Measurements from ENCODE around the gene SRPK1. TPM values are rescaled to one million over a fixed set of nuclear protein-coding genes. Genes with fewer than 3 reads are reported as not detected.

SRPK1 gene
- total RNA-seq, 2 donors from 2014 or later: 13.8 to 51.6 TPM

DNA sequence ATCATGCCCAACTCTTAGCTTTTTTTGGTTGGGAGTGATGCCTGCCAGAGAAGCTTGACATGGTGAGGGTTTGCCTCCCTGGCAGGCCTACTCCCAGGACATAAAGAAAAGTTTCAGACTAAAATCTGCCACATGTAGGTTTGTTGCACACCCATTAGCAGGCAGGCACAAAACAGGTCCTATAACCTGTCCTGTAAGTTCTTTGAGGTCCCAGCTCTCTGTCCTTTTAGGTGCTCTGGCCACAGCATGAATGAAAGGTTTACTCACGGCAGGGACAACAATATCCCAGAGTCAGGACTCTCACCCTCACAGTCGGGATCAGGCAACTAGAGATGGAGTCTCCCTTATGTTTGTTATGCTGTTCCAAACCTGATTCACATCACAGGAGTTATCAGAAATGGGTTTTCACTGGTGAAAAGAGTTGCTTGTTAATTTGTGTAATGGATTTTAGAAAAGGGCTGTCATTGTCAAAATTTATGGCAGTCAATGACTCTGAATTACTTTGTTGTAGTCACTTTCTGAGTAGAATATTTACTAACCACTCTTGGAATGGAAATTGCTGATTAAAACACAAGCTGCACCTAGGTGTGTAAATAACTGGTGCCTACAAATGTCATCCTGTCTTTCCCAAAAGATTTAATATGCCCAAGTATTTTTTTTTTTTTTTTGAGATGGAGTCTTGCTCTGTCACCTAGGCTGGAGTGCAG is 5.8 kb upstream of the SRPK1 start:
- no peak overlapping the region for H3K27ac ChIP-seq
- H3K4me3 ChIP-seq: no peak overlapping the region
- ATAC-seq (ENCODE audit: insufficient number of reproducible peaks, low FRiP score, low read depth): no peak
- DNase-seq (ENCODE audit: low spot score): no peak
- H3K9me3 ChIP-seq: no peaks in the 10 kb centered on the region
- no peaks in the 10 kb centered on the region for H3K36me3 ChIP-seq
- peaks cover 1 to 2% of the 10 kb centered on the region in 2 donors for H3K4me1 ChIP-seq (ENCODE audit: control insufficient read depth in 1 of 2, low read depth in 2 of 2)
- H3K27me3 ChIP-seq (replicated peaks; ENCODE audit: insufficient read depth): no peaks in the 10 kb centered on the region
- TF ChIP-seq, protein P1, sequence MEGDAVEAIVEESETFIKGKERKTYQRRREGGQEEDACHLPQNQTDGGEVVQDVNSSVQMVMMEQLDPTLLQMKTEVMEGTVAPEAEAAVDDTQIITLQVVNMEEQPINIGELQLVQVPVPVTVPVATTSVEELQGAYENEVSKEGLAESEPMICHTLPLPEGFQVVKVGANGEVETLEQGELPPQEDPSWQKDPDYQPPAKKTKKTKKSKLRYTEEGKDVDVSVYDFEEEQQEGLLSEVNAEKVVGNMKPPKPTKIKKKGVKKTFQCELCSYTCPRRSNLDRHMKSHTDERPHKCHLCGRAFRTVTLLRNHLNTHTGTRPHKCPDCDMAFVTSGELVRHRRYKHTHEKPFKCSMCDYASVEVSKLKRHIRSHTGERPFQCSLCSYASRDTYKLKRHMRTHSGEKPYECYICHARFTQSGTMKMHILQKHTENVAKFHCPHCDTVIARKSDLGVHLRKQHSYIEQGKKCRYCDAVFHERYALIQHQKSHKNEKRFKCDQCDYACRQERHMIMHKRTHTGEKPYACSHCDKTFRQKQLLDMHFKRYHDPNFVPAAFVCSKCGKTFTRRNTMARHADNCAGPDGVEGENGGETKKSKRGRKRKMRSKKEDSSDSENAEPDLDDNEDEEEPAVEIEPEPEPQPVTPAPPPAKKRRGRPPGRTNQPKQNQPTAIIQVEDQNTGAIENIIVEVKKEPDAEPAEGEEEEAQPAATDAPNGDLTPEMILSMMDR (IDR thresholded peaks at IDR 0.05): no peak

DNA sequence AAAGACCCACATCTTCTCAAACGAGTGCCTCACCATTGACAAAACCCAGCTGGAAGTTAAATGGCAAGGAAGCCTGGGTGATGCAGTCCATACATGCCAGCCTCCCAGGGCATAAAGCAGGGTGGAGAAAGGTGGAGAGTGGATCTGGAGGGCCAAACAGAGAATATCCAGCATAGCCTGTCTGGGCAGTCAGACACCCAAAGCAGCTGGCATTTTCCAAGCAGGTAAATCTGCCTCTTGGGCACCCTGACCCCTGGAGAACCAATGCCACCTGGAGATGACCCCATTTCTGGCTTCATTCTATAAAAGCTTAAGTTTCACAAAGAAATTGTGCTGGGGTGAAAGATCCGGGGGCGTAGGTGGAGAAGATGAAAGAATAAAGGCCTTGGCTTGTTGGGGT is 5.1 kb upstream of the SRPK1 start:
- H3K4me1 ChIP-seq (ENCODE audit: control insufficient read depth in 1 of 2, low read depth in 2 of 2): peaks cover 3 to 8% of the 10 kb centered on the region in 2 donors
- no peaks in the 10 kb centered on the region for H3K36me3 ChIP-seq
- no peak for ATAC-seq (ENCODE audit: insufficient number of reproducible peaks, low FRiP score, low read depth)
- DNase-seq (ENCODE audit: low spot score): no peak
- H3K9me3 ChIP-seq: no peaks in the 10 kb centered on the region
- H3K4me3 ChIP-seq: no peak overlapping the region
- no peak overlapping the region for H3K27ac ChIP-seq
- TF ChIP-seq, protein P1 (IDR thresholded peaks at IDR 0.05): no peak
- no peaks in the 10 kb centered on the region for H3K27me3 ChIP-seq (replicated peaks; ENCODE audit: insufficient read depth)

DNA sequence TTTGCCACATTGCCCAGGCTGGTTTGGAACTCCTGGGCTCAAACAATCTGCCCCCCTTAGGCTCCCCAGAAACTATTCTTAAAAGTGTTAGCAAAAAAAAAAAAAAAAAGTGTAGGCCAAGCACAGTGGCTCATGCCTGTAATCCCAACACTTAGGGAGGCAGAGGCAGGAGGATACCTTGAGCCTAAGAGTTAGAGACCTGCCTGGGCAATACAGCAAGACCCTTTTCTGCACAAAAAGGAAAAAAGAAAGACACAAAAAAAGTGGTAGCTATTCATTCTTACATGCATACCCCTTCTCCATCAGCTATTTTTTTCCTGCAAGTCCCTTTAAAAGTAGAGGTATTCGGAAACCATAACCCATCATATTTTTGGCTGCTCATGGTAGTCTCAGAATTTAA is 3.2 kb upstream of the SRPK1 start:
- Histone ChIP-seq H3K27me3 (replicated peaks; ENCODE audit: insufficient read depth) (no peaks in the 10 kb centered on the region), H3K4me3 (no peak overlapping the region), H3K4me1 (ENCODE audit: control insufficient read depth in 1 of 2, low read depth in 2 of 2) (peaks cover 5 to 14% of the 10 kb centered on the region in 2 donors), H3K36me3 (no peaks in the 10 kb centered on the region), H3K27ac (no peak overlapping the region), H3K9me3 (no peaks in the 10 kb centered on the region)
- TF ChIP-seq, protein P1 (IDR thresholded peaks at IDR 0.05): no peak
- ATAC-seq (ENCODE audit: insufficient number of reproducible peaks, low FRiP score, low read depth): no peak
- DNase-seq (ENCODE audit: low spot score): no peak

DNA sequence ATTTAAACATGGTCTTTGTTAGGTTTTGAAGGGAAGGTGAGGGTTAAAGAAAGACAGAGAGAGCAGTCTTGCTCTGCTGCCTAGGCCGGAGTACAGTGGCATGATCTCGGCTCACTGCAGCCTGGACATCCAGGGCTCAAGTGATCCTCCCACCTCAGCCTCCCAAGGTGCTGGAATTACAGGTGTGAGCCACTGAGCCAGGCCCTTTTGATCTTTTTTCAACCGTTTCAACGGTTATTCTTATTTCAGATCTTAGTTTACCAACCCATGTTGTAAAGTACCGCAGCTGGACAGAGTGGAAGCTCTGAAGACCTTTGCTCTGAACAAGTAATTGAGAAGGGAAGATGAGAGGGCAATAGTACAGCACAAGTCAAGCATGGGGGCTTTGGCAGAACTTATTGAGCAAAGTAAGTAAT is 1.2 kb upstream of the SRPK1 start:
- H3K4me3 ChIP-seq: no peak overlapping the region
- H3K36me3 ChIP-seq: no peaks in the 10 kb centered on the region
- H3K4me1 ChIP-seq (ENCODE audit: control insufficient read depth in 1 of 2, low read depth in 2 of 2): peaks cover 9 to 30% of the 10 kb centered on the region in 2 donors
- H3K27me3 ChIP-seq (replicated peaks; ENCODE audit: insufficient read depth): no peaks in the 10 kb centered on the region
- H3K27ac ChIP-seq: no peak overlapping the region
- ATAC-seq (ENCODE audit: insufficient number of reproducible peaks, low FRiP score, low read depth): no peak
- DNase-seq (ENCODE audit: low spot score): no peak
- TF ChIP-seq, protein P1 (IDR thresholded peaks at IDR 0.05): no peak
- H3K9me3 ChIP-seq: no peaks in the 10 kb centered on the region

DNA sequence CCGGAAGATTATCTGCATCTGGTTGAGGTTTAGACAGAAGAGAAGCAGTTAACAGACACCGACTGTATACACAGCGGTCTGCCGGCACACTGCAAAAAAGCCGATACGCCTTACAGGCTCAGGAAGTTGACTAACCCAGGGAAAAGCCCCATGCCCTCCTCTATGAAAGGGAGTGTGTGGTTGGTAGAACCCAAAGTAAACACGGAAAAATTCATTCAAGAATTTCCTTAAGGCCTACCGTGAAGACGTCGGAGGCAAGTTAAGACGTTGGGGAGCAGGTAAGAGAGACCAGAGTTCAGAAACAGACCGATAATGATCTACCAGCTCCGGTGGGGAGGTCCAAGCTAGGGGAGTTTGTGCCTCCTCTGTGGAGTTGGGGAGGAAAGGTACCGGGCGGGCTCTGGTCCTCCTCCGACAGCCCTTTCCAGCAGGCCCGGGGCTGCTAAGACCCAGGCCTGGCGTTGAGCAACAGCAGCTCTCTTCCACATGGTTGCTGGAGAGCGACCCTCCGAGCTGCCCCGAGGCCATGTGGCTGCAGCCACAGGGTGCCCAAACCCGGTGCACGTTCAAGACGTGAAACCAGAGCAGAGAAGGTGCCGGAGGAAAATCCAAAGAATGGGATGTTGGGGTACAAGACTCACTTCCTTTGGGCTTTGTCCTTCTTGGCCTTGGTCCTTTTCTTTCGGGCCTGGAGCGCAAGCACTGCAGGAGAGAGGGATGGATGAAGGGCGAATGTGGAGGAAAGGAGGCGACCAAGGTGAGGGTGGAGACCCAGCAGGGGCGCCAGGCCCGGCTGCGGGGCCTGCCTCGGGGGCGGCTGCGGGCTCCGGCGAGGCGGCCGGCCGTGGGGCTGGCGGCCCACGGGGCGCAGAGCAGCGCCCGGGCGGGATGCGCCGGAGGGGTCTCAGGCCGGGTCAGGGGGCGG is 809 bp downstream of the SRPK1 start:
- Histone ChIP-seq H3K4me3 (peak overlapping the region; percentile 98), H3K27ac (peak overlapping the region; percentile 14 to 53), H3K36me3 (no peaks in the 10 kb centered on the region), H3K4me1 (ENCODE audit: control insufficient read depth in 1 of 2, low read depth in 2 of 2) (peaks cover 9 to 30% of the 10 kb centered on the region in 2 donors), H3K9me3 (no peaks in the 10 kb centered on the region), H3K27me3 (replicated peaks; ENCODE audit: insufficient read depth) (no peaks in the 10 kb centered on the region)
- no peak for ATAC-seq (ENCODE audit: insufficient number of reproducible peaks, low FRiP score, low read depth)
- no peak for DNase-seq (ENCODE audit: low spot score)
- TF ChIP-seq, protein P1 (IDR thresholded peaks at IDR 0.05): no peak

Data from thoracic aorta (tissue), 2 donors.